T-helper 17 cell (primary cell): ENCODE data around the gene PTCH2. TPM values are rescaled to one million over a fixed set of nuclear protein-coding genes. Genes with fewer than 3 reads are reported as not detected.
A peak's percentile ranks its signal among the peaks of the same experiment; 100 is the strongest.

ENCODE experiments used
- ATAC-seq: fragments of 150-1000 bp; cut with Tn5 transposase; 2 replicates; pipeline ENCODE4 v1.10.0; 2021; ENCODE audit warnings: mild to moderate bottlenecking, moderate library complexity
- DNase-seq, 3 donors: peaks; one replicate each; pipeline versions ENCODE4 v3.0.0 to v3.0.0-alpha.2; 2020 to 2021
- H3K9me3 ChIP-seq: one replicate; pipeline ENCODE4 v1.7.0; 2013; ENCODE audit warnings: low read length, mild to moderate bottlenecking; ENCODE audit not compliant: control insufficient read depth, poor library complexity, severe bottlenecking
- H3K27ac Mint-ChIP-seq: one replicate; pipeline ENCODE4 v1.8.0; 2022; ENCODE audit warnings: mild to moderate bottlenecking, moderate library complexity, mixed read lengths
- H3K27me3 Mint-ChIP-seq: one replicate; pipeline ENCODE4 v1.8.0; 2022; ENCODE audit warnings: mixed read lengths
- H3K36me3 Mint-ChIP-seq: one replicate; pipeline ENCODE4 v1.8.0; 2022; ENCODE audit warnings: low read depth, mixed read lengths
- H3K4me1 Mint-ChIP-seq: one replicate; pipeline ENCODE4 v1.8.0; 2022; ENCODE audit warnings: mild to moderate bottlenecking, mixed read lengths
- H3K4me3 Mint-ChIP-seq: one replicate; pipeline ENCODE4 v1.8.0; 2022; ENCODE audit warnings: mild to moderate bottlenecking, moderate library complexity, mixed read lengths
- total RNA-seq, 4 donors: library from RNA in 2 of 4; stranded (reverse) in 2 of 4; gene quantifications; one replicate each; pipeline ENCODE4 v1.2.3 and lab custom pipeline; 2022 to 2026

The PTCH2 gene
- total RNA-seq, 2 donors from 2014 or later = 1.6 to 1.7 TPM

DNA sequence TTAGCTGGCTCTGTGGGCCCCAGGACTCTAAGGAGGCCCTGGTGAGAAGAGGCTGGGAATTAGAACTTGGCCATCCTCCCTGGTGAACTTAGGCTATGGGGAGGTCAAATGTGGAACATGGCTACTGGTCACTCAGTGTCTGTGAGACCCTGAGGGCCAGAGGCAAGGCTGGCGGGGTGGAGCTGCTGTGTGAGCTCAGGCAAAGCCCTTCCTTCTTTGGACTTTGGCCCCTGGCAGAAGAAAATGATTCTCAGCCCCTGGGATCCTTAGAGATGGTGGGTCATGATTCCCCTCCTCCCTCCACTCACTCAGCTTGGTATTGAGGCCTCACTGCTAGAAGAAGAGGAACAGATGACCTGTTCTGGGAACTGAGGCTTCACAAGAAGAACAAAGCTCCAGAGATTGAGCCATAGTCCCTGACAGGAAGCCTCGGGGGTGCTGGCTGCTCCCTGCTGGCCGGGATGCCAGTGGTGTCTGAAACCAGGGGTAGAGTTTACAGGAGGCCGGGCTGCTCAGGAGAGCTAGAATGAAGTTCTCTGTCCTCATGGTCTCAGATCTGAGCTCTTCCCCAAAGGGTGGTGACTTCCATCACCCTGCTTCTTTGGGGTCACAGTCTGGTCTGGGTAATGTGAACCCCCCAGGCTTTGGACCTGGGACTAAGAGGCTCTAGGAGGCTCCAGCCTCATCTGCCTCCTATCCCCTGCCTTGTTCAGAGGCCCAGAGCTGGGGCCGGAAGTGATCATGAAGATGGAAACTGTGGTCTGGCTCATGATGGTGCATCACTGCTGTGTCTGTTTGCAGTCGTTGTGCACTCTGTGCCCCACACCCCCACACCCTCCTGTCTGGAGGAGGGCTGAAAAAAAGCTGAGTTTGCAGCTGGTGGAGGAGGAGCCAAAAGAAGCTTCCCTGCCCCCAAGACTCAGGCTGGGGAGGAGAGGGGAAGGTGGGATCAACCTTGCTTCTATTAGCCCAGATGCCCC, 33.8 kb downstream of the PTCH2 start:
- H3K27ac Mint-ChIP-seq = peak overlapping the region; percentile 100
- no peaks in the 10 kb centered on the region for H3K27me3 Mint-ChIP-seq
- no peaks in the 10 kb centered on the region for H3K9me3 ChIP-seq
- ATAC-seq (peak; percentile 58), DNase-seq (peak; percentile 63 to 82 (median 74))
- peaks cover 72% of the 10 kb centered on the region for H3K4me1 Mint-ChIP-seq
- H3K36me3 Mint-ChIP-seq = peaks cover 7% of the 10 kb centered on the region
- peak overlapping the region; percentile 82 for H3K4me3 Mint-ChIP-seq

DNA sequence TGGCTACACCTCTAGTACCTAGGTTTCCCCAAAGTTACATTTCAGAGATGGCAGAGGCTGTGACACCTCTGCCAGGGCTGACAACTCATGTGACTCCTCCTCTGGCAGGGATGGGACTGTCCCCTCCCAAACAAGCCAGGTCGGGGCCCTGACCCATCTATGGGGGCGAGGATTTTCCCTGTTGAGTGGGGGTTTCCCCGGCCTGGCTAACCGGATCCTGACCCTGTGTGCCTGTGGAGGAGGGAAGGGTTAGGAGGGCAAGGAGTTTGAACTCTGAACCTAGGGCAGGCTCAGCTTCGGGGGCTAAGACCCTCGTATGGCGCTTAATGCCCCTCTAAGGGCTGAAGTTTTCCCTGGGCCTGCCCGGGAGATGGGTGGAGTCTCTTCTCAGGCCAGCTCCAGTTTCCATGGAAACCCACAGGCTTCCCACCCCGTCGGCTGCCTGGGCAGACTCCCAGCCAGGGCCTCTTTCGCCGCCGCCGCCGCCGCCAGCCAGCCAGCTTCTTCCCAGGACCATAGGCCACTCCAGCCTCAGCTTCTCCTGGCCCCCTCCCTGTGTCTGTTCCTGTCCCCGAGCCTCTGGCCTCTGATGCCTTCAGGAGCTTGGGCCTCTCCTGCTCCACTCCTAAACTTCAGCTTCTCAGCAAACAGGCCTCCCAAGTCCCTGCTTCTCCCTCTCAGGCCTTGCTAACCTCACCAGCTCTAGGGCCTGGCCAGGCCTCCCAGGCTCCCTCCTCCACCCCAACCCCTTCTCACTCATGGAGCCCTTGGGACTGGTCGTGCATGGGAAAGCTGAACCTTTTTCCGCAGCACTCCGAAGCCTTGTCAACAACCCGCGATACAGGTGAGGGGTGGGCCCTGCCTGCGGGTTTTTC, 34.8 kb downstream of the PTCH2 start, which contains the start of gene BTBD19:
BTBD19 (plus strand) TSS at position 461 of the 875 bp plus-strand sequence; CDS start at position 759, 298 bp downstream.
- peak; percentile 55 to 72 (median 57) for DNase-seq
- H3K27me3 Mint-ChIP-seq = no peaks in the 10 kb centered on the region
- peak within 1 kb of the TSS; percentile 100 for H3K27ac Mint-ChIP-seq
- no peaks in the 10 kb centered on the region for H3K9me3 ChIP-seq
- ATAC-seq = peak; percentile 42
- H3K4me1 Mint-ChIP-seq = peaks cover 76% of the 10 kb centered on the region
- peaks cover 8% of the 10 kb centered on the region for H3K36me3 Mint-ChIP-seq
- peak within 1 kb of the TSS; percentile 82 for H3K4me3 Mint-ChIP-seq

DNA sequence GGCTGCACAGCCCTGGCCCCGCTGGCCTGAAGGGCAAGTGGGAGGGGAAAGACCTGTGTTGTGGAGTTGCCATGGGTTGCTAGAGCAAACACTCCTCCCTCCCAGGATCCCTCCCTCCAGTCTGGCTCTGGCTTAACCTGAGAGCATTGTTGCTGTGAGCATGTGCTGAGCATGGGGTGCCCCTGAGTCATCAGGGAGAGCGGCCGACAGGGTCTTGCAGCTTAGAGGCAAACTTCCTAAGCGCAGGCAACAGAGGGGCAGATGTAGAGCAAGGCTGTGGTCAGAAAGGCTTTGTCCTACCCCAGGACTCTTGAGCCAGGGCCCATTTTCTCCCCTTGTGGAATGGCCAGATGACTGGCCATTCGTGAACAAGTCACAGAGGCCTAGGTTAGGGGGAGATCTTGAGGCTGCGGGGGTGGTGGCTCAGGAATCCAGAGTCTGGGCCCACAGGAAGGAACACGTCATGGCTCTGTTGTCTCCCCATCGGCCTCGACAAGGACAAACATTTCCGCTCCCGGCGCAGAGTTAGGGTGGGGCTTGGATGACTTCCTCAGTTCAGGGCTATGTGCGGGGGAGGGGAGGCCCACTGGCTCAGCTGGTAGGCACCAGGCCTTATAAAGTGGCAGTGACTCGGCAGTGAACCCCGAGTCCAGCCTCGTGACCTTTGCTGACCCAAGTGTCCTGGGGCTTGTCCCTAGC, 35.5 kb downstream of the PTCH2 start:
- H3K4me1 Mint-ChIP-seq = peaks cover 80% of the 10 kb centered on the region

DNA sequence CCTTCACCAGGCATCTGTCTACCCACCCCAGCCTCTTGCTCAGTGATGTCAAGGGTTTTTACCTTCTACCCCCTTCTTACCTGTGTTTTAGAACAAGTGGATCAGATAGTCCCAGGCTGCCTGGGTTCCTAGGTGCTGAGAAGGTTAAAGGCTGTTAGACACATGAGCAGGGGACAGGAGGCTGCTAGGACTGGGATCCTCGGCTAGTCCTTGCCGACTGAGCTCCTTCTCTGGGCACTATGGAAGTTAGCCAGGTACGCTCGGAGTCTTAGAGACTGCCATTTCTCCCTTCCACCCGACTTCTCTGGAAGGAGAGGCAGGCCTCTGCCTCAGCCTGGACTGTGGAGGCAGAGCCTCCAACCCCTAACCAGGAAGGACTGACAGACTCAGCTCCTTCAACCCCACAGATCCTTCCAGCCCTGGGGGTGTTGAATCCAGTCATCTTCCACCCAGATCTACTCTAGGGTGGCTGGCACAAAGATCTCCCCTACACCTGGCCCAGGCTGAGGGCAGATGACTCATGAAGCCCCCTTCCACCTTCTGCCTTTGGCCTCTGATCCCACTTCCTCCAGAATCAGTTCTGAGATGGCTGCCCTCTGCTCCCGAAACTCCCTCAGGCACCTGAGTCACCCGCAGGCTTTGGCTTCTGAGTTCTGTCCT, 36.2 kb downstream of the PTCH2 start, which contains the start of gene DYNLT4:
DYNLT4 (minus strand) TSS at position 648 of the 660 bp plus-strand sequence. CDS start 683 bp downstream, outside the sequence.
- no peak for DNase-seq
- H3K4me3 Mint-ChIP-seq = peak within 1 kb of the TSS; percentile 82
- no peak for ATAC-seq

More for the DNA sequence above, 35.5 kb downstream of the PTCH2 start:
- H3K4me3 Mint-ChIP-seq = peak overlapping the region; percentile 82
- ATAC-seq (peak; percentile 63), DNase-seq (peak; percentile 69 to 84 (median 73))
- no peaks in the 10 kb centered on the region for H3K9me3 ChIP-seq
- H3K27me3 Mint-ChIP-seq = no peaks in the 10 kb centered on the region
- H3K36me3 Mint-ChIP-seq = peaks cover 13% of the 10 kb centered on the region
- peak overlapping the region; percentile 100 for H3K27ac Mint-ChIP-seq

DNA sequence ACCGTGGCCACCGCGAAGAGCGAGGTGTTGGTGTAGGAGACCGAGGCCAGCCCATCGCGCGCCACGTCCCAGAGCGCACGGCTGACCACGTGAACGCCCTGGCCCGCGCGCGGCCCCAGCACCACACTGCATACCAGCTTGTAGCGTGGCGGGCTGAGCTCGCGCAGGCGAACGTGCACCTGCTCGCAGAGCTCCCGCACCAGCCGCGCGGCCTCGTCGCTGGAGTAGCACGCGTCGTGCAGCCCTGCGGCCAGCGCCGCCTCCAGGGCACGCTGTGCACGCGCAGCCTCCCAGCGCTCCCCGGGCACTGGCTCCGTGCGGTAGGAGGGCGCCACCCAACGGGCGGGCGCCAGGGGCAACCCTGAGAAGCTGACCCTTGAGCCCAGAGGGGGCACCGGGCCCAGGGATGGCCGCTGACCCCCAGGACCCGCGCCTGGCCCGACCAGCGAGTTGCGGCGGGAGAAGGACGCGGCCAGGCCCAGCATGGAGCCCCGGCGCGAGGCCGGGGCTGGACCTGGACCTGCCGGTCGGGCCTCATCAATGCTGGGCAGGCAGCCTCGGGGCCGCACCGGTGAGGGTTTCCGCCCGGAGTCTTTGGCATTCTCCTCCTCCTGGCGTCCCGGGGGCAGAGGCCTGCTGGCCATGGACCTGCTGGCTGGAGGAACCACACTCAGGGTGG, 36.9 kb downstream of the PTCH2 start:
- H3K9me3 ChIP-seq = peaks cover 3% of the 10 kb centered on the region
- H3K27ac Mint-ChIP-seq = peak overlapping the region; percentile 100
- peaks cover 19% of the 10 kb centered on the region for H3K36me3 Mint-ChIP-seq
- peak in 2 of 3 donors; percentile 20 to 28 for DNase-seq
- no peaks in the 10 kb centered on the region for H3K27me3 Mint-ChIP-seq
- no peak for ATAC-seq
- peak overlapping the region; percentile 62 for H3K4me3 Mint-ChIP-seq
- peaks cover 79% of the 10 kb centered on the region for H3K4me1 Mint-ChIP-seq

More for the DNA sequence above, 36.2 kb downstream of the PTCH2 start, which contains the start of gene DYNLT4:
- H3K9me3 ChIP-seq = peaks cover 3% of the 10 kb centered on the region
- H3K4me1 Mint-ChIP-seq = peaks cover 81% of the 10 kb centered on the region
- H3K27me3 Mint-ChIP-seq = no peaks in the 10 kb centered on the region
- peak within 1 kb of the TSS; percentile 100 for H3K27ac Mint-ChIP-seq
- H3K36me3 Mint-ChIP-seq = peaks cover 18% of the 10 kb centered on the region

DNA sequence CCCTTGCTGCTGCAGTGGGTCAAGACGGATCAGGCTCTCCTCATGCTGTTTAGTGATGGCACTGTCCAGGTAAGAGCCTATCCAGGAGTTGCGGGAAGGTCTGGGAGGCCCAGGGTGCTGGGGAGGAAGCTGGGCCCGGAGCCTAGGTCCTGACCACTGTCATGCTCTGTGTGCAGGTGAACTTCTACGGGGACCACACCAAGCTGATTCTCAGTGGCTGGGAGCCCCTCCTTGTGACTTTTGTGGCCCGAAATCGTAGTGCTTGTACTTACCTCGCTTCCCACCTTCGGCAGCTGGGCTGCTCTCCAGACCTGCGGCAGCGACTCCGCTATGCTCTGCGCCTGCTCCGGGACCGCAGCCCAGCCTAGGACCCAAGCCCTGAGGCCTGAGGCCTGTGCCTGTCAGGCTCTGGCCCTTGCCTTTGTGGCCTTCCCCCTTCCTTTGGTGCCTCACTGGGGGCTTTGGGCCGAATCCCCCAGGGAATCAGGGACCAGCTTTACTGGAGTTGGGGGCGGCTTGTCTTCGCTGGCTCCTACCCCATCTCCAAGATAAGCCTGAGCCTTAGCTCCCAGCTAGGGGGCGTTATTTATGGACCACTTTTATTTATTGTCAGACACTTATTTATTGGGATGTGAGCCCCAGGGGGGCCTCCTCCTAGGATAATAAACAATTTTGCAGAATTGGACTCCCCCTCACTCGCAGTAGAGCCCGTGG, 37.6 kb downstream of the PTCH2 start:
- ATAC-seq = no peak
- H3K36me3 Mint-ChIP-seq = peaks cover 19% of the 10 kb centered on the region
- DNase-seq = peak in 1 of 3 donors; percentile 11
- H3K9me3 ChIP-seq = peaks cover 3% of the 10 kb centered on the region
- peak overlapping the region; percentile 100 for H3K27ac Mint-ChIP-seq
- H3K4me1 Mint-ChIP-seq = peaks cover 75% of the 10 kb centered on the region
- H3K4me3 Mint-ChIP-seq = peak overlapping the region; percentile 62
- H3K27me3 Mint-ChIP-seq = no peaks in the 10 kb centered on the region

DNA sequence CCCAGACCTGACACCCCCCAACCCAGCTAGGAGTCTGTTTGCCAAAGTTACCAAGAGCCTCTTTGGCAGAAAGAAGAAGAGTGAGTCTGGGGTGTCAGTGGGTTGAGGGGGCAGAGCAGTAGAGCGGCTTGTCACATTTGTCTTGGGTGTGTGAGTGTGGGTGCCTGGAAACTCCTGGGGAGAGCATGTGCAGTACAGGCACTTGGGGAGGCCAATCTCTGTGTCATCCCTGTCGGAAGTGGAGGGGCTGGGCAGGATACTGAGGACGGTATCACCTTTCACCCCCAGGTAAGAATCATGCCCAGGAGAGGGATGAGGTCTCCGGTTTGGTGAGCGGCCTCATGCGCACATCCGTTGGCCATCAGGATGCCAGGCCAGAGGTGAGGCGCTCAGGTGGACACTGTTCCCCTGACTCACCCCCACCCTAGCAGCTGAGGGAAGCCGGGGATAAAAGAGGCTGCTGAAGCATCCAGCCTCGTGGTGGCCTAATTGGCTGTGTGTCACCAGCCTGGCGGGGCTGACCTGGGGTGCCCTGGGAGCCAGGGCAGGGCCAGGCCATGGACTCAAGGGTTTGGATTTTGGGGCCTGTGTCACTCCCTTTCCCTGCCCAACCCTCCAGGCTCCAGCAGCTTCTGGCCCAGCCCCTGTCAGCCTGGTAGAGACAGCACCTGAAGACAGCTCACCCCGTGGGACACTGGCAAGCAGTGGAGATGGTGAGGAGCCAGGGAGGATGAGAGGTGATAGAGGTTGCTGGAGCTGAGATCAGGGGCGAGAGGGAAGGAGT, 39.5 kb downstream of the PTCH2 start:
- Mint-ChIP-seq H3K27me3 (no peaks in the 10 kb centered on the region), H3K4me1 (peaks cover 60% of the 10 kb centered on the region), H3K4me3 (peak overlapping the region; percentile 99), H3K36me3 (peaks cover 19% of the 10 kb centered on the region), H3K27ac (peak overlapping the region; percentile 100)
- peak in 1 of 3 donors; percentile 11 for DNase-seq
- peaks cover 3% of the 10 kb centered on the region for H3K9me3 ChIP-seq
- ATAC-seq = no peak

DNA sequence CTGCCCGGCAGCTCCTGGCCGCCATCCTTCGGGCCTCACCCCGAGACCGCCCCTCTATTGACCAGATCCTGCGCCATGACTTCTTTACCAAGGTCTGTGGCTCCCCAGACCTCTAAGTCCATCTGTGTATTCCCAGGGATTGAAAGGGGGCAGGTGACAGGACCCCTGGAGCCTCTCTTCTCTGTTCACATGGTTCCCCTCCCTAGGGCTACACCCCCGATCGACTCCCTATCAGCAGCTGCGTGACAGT, 40.1 kb downstream of the PTCH2 start:
- Mint-ChIP-seq H3K27me3 (no peaks in the 10 kb centered on the region), H3K4me1 (peaks cover 58% of the 10 kb centered on the region), H3K27ac (peak overlapping the region; percentile 100), H3K36me3 (peaks cover 19% of the 10 kb centered on the region), H3K4me3 (peak overlapping the region; percentile 99)
- ATAC-seq = no peak
- H3K9me3 ChIP-seq = peaks cover 3% of the 10 kb centered on the region
- no peak for DNase-seq

DNA sequence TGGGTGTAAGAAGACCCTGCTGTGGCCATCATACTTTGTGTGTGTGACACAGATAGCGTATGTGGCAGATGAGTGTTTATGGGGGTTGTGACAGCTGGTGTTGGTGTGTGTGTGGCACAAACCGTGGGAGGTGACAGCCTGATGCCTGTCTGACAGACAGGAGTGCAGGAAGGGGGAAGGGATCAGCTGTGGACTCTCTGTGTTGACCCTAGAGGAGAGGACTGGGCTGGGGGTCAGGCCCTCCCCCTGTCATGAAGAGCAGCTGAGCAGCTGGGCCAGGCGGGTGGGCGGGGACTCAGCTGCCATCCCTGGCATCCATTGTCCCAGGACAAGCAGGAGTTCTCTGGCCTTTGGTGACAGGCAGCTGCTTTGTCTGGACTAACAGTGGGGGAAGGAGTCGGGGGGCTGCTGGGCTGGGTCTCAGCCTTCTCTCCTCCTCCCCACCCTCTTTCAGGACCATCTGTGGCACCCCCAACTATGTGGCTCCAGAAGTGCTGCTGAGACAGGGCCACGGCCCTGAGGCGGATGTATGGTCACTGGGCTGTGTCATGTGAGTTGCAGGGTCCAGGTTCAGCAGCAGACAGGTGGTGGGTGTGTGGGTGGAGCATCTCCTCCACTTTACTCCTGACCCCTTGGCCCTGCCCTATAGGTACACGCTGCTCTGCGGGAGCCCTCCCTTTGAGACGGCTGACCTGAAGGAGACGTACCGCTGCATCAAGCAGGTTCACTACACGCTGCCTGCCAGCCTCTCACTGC, 40.6 kb downstream of the PTCH2 start:
- no peaks in the 10 kb centered on the region for H3K27me3 Mint-ChIP-seq
- ATAC-seq (no peak), DNase-seq (no peak)
- peak overlapping the region; percentile 100 for H3K27ac Mint-ChIP-seq
- H3K36me3 Mint-ChIP-seq = peaks cover 19% of the 10 kb centered on the region
- peaks cover 3% of the 10 kb centered on the region for H3K9me3 ChIP-seq
- peaks cover 52% of the 10 kb centered on the region for H3K4me1 Mint-ChIP-seq
- peak overlapping the region; percentile 99 for H3K4me3 Mint-ChIP-seq

DNA sequence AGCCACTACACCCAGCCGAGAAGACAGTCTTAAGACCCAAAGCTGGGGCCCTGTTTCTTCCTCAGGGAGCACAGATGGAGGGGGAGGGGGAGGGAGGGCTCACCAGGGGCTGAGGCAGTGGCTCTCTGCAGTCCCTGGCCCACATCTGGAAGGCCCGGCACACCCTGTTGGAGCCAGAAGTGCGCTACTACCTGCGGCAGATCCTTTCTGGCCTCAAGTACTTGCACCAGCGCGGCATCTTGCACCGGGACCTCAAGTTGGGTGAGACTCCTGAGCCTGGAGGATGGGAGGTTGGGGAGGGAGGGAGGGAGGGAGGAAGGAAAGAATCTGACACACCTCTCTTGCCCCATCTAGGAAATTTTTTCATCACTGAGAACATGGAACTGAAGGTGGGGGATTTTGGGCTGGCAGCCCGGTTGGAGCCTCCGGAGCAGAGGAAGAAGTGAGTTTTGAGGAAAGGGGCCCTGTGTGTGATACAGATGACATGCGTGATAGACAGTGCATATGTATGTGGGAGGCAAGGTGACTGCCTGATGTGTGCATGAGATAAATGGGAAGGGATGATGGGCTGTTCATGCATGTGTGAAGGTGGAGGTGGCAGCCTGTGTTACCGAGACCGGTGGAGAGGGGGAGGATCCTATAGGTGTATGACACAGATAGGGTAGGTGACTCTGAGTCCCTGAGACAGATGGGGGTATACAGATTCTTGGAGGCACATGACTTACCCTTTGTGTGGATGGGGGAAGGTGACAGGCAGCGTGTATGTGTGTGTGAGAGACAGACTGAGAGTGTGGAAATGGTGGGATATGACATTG, 41.4 kb downstream of the PTCH2 start:
- H3K9me3 ChIP-seq = peaks cover 3% of the 10 kb centered on the region
- Mint-ChIP-seq H3K4me1 (peaks cover 45% of the 10 kb centered on the region), H3K27me3 (no peaks in the 10 kb centered on the region), H3K27ac (peak overlapping the region; percentile 100), H3K36me3 (peaks cover 15% of the 10 kb centered on the region), H3K4me3 (peak overlapping the region; percentile 99)
- ATAC-seq (no peak), DNase-seq (no peak)
